Measurements from ENCODE around the gene MLPH.

Gene MLPH

DNA sequence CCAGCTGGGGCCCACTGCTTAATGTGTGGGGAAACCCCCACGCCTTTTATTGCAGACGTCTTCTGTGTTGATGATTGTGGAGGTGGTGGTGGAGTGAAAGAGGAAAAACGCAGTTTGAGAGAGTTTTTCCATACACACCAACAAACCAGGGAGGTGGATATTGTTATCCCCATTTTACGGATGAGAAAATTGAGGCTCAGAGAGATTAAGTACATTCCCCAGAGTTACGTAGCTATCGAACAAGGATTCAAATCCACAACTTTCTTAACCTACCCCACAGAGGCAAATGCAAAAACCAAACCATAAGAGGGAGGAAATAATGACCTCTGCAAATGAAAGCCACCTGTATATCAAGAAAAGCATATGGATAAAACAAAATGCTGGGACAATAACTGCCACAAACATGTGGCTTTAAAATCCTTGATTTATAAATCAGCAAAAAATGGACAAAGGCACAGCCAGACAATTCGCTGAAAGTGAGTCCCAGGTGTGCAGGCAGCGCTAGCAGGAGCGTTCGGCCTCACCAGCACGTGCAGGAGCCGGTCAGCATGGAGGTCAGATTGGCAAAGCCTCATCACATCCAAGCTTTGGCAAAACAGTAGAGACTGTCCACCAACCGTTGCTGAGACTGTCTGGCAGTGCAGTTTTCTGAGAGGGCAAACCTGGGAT lies 116.1 kb downstream of the MLPH start:
- DNase-seq (ENCODE audit: low read depth) = no peak

- peak; percentile 45 for DNase-seq (ENCODE audit: low read depth)
These were observed 116.8 kb downstream of the MLPH start for GRCh38 chr2:237603718-237604362.

DNA sequence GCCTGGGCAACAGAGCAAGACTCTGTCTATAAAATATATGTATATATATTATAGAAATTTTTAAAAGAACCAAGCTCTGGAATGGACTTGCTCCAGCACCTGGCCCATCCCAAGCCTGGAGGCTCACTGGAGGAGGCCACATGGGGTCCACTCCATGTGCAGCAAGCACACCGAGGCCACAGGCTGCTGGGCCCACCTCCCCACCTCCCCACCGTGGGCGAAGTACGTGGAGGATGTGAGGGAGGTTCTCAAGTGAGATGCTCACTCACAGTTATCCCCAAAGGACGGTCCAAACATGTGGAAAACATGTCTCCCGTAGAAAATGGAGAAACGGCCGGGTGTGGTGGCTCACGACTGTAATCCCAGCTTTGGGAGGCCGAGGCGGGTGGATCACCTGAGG lies 117.3 kb downstream of the MLPH start:
- no peak for DNase-seq (ENCODE audit: low read depth)

Data from non-pigmented ciliary epithelial cell (primary cell).